ENCODE measurements around the gene WDR54. TPM values are rescaled to one million over a fixed set of nuclear protein-coding genes. Genes with fewer than 3 reads are reported as not detected.
"Not testable (repeated sequence)": the region's sequence is repeated elsewhere in the genome, so short reads cannot be mapped to it uniquely, and the experiment has no call there.

The WDR54 gene
- total RNA-seq, 4 donors from 2014 or later, result 12.3 to 19.7 (median 16.3) TPM; not detected in 1

DNA sequence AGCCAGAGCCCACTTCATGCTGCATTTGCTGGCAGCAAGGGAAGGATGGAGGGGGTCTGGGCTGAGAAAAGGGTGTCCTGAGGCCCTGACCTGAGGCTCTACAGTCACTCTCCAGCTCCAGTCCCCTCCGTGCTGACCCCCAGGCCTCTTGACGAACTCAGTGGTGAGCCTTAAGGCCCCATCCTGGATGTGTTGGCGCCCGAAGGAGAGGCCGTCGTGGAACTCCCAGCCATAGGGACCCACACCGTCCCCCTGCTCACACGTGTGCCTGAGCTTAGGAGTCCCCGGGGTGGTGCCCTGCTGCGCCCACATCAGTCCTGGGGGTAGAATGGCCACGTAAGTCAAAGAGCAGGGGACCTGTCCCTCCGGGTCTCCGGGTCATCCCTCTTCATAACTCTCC is 42.9 kb downstream of the WDR54 start:
- peaks cover 4 to 7% of the 10 kb centered on the region in 2 donors for H3K4me1 ChIP-seq
- intact Hi-C loops (cut with DNase I; ENCODE audit: low total_unique reads), result no loop called here
- no peak for DNase-seq
- peak overlapping the region; percentile 64 to 81 for H3K27ac ChIP-seq
- no peaks in the 10 kb centered on the region for H3K27me3 ChIP-seq
- H3K36me3 ChIP-seq, result no peaks in the 10 kb centered on the region
- peak overlapping the region; percentile 66 to 96 for H3K4me3 ChIP-seq
- TF ChIP-seq CTCF (IDR thresholded peaks at IDR 0.05), result no peak
- H3K9me3 ChIP-seq, result no peaks in the 10 kb centered on the region

DNA sequence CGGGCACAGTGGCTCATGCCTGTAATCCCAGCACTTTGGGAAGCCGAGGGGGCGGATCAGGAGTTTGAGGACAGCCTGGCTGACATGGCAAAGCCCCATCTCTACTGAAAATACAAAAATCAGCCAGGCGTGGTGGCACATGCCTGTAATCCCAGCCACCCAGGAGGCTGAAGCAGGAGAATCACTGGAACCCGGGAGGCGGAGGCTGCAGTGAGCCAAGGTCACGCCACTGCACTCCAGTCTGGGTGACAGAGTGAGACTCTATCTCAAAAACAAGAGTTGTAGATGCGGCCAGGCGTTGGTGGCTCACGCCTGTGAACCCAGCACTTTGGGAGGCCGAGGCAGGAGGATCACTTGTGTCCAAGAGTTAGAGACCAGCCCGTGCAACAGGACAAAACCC is 49.2 kb downstream of the WDR54 start:
- H3K27ac ChIP-seq; H3K27me3 ChIP-seq; H3K9me3 ChIP-seq; DNase-seq; intact Hi-C loops (cut with DNase I; ENCODE audit: low total_unique reads); H3K4me1 ChIP-seq; H3K4me3 ChIP-seq; H3K36me3 ChIP-seq: not testable (repeated sequence)

DNA sequence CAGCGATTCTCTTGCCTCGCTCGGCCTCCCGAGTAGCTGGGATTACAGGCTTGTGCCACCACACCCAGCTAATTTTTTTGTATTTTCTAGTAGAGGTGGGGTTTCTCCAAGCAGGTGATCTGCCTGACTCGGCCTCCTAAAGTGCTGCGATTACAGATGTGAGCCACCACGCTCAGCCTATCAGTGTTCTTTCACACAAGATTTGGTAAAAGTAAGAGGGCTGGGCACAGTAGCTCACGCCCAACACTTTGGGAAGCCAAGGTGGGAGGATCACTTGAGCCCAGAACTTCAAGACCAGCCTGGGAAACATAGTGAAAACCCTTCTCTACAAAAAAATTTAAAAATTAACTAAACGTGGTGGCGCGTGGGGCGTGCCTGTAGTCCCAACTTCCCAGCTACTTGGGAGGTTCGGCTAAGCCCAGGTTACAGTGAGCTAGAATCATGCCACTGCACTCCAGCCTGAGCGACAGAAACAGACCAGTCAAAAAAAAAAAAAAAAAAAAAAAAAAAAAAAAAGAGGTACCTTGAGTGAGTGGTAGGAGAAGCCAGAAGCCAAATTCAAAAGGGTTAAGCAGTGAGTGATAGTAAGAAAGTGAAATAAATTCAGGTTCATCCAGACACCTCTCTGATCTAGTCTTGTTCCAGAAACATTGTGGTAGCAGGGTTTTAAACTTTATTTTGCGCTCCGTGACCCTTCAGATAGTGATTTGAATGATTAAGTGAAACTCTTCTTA is 50.0 kb downstream of the WDR54 start:
- H3K27me3 ChIP-seq, result no peaks in the 10 kb centered on the region
- H3K4me1 ChIP-seq, result no peaks in the 10 kb centered on the region
- DNase-seq, result no peak
- intact Hi-C loops (cut with DNase I; ENCODE audit: low total_unique reads), result no loop called here
- H3K9me3 ChIP-seq, result no peaks in the 10 kb centered on the region
- H3K4me3 ChIP-seq, result peak overlapping the region; percentile 57 to 63
- no peak for TF ChIP-seq CTCF (IDR thresholded peaks at IDR 0.05)
- no peak for TF ChIP-seq POLR2A (IDR thresholded peaks at IDR 0.05)
- peak overlapping the region; percentile 77 to 82 for H3K27ac ChIP-seq
- no peaks in the 10 kb centered on the region for H3K36me3 ChIP-seq

DNA sequence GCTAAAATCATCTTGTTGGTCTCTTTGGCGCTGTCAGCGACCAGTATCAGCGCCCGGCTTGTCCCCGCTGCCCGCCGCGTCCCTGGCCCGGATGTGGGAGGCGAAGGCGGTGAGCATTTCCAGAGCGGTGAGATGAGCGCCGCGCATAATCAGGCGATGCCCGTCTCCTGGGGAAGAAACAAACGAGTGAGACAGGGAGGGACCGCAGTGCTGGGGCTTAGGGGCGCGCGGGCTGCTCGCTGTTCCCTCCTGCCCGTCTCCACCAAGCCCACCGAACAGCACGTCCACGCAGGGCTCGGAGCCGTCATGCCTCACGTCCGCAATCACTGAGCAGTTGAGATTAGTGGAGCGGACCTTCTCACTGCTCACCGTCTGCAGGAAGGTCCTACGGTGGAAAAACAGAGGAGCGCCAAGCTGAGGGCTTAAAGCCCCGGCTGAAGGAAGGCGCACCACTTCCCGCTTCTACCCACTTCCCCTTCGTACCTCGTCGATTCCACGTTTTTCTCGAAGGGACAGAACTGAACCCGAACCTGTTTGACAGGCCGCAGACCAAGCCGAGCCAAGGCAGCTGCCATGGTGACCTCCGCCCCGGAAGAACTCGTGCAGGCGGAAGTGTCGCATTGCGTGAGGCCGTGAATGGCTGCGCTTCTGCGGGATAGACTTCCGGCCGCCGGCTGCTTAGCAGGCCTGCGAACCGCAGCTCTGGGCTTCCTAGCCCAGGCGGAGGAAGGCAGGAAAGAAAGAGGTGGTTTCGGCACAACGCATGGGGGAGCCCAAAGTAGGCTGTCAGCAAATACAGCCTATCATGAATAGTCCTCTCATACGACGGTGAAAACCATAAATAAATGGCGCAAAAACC is 50.8 kb downstream of the WDR54 start, which contains the start of gene MRPL53:
TSS of gene MRPL53 (minus strand) at position 595 of the 859 bp plus-strand sequence. CDS start at position 575, 20 bp downstream.
- Histone ChIP-seq H3K9me3 (no peaks in the 10 kb centered on the region), H3K4me3 (peak within 1 kb of the TSS; percentile 57 to 63), H3K27ac (peak within 1 kb of the TSS; percentile 77 to 82), H3K36me3 (no peaks in the 10 kb centered on the region), H3K4me1 (no peaks in the 10 kb centered on the region), H3K27me3 (no peaks in the 10 kb centered on the region)
- intact Hi-C loops (cut with DNase I; ENCODE audit: low total_unique reads), result no loop called here
- peak; percentile 92 to 93 for DNase-seq
- TF ChIP-seq CTCF (IDR thresholded peaks at IDR 0.05), result peak in 1 of 4 experiments; percentile 2
- TF ChIP-seq POLR2A (IDR thresholded peaks at IDR 0.05), result peak; percentile 55 to 70

DNA sequence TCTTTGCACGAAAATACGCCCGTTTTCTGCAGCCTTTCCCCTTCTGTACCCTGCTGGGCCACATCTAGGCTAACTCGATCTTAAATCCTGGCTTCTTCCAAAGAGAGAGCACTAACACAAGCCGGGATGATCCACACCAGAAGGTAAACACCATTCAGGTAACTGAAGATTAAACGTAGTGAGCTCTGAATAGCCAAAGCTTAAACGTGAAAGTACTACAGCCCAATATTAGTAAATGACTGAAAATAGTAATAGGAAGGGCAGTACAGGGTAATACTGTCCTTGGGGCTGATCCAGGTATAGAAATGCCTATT is 51.4 kb downstream of the WDR54 start:
- no peaks in the 10 kb centered on the region for H3K4me1 ChIP-seq
- TF ChIP-seq CTCF (IDR thresholded peaks at IDR 0.05), result no peak
- TF ChIP-seq POLR2A (IDR thresholded peaks at IDR 0.05), result no peak
- no peak for DNase-seq
- no peaks in the 10 kb centered on the region for H3K9me3 ChIP-seq
- intact Hi-C loops (cut with DNase I; ENCODE audit: low total_unique reads), result no loop called here
- no peaks in the 10 kb centered on the region for H3K36me3 ChIP-seq
- peak overlapping the region; percentile 57 to 63 for H3K4me3 ChIP-seq
- no peaks in the 10 kb centered on the region for H3K27me3 ChIP-seq
- peak overlapping the region; percentile 77 to 82 for H3K27ac ChIP-seq

Data from uterus (tissue), 4 donors.